ENCODE results near the gene ANGPT4. TPM values are rescaled to one million over a fixed set of nuclear protein-coding genes. Genes with fewer than 3 reads are reported as not detected.

ANGPT4 gene
- polyA plus RNA-seq, 1 experiment = not detected

GRCh38 chr20:826695-827323 lies 89.3 kb downstream of the ANGPT4 start:
- no peak for TF ChIP-seq CTCF (IDR thresholded peaks at IDR 0.05; ENCODE audit: low read depth, low read length)
- no peak overlapping the region for H3K27ac ChIP-seq (ENCODE audit: low read depth, low read length)
- no peaks in the 10 kb centered on the region; the same call in 1 of the 2 replicates for H3K9me3 ChIP-seq (ENCODE audit: control insufficient read depth, insufficient read depth, low read length)
- DNase-seq (ENCODE audit: low read depth, low spot score) = no peak
- no peak overlapping the region for H3K4me3 ChIP-seq (ENCODE audit: low read depth, low read length)
- H3K27me3 ChIP-seq (ENCODE audit: control insufficient read depth, insufficient read depth, low read length) = no peaks in the 10 kb centered on the region
- POLR2A ChIA-PET = no interaction called here
- CTCF ChIA-PET = interaction anchor here (1.0 to 2.5 kb wide), 4 partner anchors 8 to 130 kb away, joined by 4 to 6 read pairs (median 5); no protein-coding TSS in a partner anchor

GRCh38 chr20:825710-826421 lies 90.3 kb downstream of the ANGPT4 start:
- no peaks in the 10 kb centered on the region; the same call in 1 of the 2 replicates for H3K9me3 ChIP-seq (ENCODE audit: control insufficient read depth, insufficient read depth, low read length)
- DNase-seq (ENCODE audit: low read depth, low spot score) = no peak
- no peaks in the 10 kb centered on the region for H3K27me3 ChIP-seq (ENCODE audit: control insufficient read depth, insufficient read depth, low read length)
- POLR2A ChIA-PET = no interaction called here
- H3K4me3 ChIP-seq (ENCODE audit: low read depth, low read length) = no peak overlapping the region
- TF ChIP-seq CTCF (IDR thresholded peaks at IDR 0.05; ENCODE audit: low read depth, low read length) = no peak
- CTCF ChIA-PET = interaction anchor here (2.3 to 2.5 kb wide), 2 partner anchors 10 to 130 kb away, joined by 5 to 6 read pairs; no protein-coding TSS in a partner anchor
- no peak overlapping the region for H3K27ac ChIP-seq (ENCODE audit: low read depth, low read length)

GRCh38 chr20:824916-825315 lies 91.2 kb downstream of the ANGPT4 start:
- no peak for TF ChIP-seq CTCF (IDR thresholded peaks at IDR 0.05; ENCODE audit: low read depth, low read length)
- CTCF ChIA-PET = interaction anchor here (0.6 to 1.1 kb wide), 2 partner anchors 131 to 132 kb away, joined by 3 read pairs; no protein-coding TSS in a partner anchor

GRCh38 chr20:824490-824889 lies 91.6 kb downstream of the ANGPT4 start:
- no peak for TF ChIP-seq CTCF (IDR thresholded peaks at IDR 0.05; ENCODE audit: low read depth, low read length)
- no peak overlapping the region for H3K4me3 ChIP-seq (ENCODE audit: low read depth, low read length)
- no peak overlapping the region for H3K27ac ChIP-seq (ENCODE audit: low read depth, low read length)
- ChIA-PET POLR2A (no interaction called here), CTCF (interaction anchor here (1.1 kb wide), 1 partner anchor 132 kb away, joined by 3 read pairs; no protein-coding TSS in a partner anchor)
- no peak for DNase-seq (ENCODE audit: low read depth, low spot score)
- no peaks in the 10 kb centered on the region; the same call in 1 of the 2 replicates for H3K9me3 ChIP-seq (ENCODE audit: control insufficient read depth, insufficient read depth, low read length)
- no peaks in the 10 kb centered on the region for H3K27me3 ChIP-seq (ENCODE audit: control insufficient read depth, insufficient read depth, low read length)

More at GRCh38 chr20:824916-825315, 91.2 kb downstream of the ANGPT4 start:
- H3K9me3 ChIP-seq (ENCODE audit: control insufficient read depth, insufficient read depth, low read length) = no peaks in the 10 kb centered on the region; the same call in 1 of the 2 replicates
- POLR2A ChIA-PET = no interaction called here
- H3K27me3 ChIP-seq (ENCODE audit: control insufficient read depth, insufficient read depth, low read length) = no peaks in the 10 kb centered on the region
- no peak for DNase-seq (ENCODE audit: low read depth, low spot score)
- no peak overlapping the region for H3K27ac ChIP-seq (ENCODE audit: low read depth, low read length)
- no peak overlapping the region for H3K4me3 ChIP-seq (ENCODE audit: low read depth, low read length)

- POLR2A ChIA-PET = no interaction called here
- Histone ChIP-seq H3K27me3 (ENCODE audit: control insufficient read depth, insufficient read depth, low read length) (no peaks in the 10 kb centered on the region), H3K27ac (ENCODE audit: low read depth, low read length) (no peak overlapping the region), H3K9me3 (ENCODE audit: control insufficient read depth, insufficient read depth, low read length) (no peaks in the 10 kb centered on the region; the same call in 1 of the 2 replicates), H3K4me3 (ENCODE audit: low read depth, low read length) (no peak overlapping the region)
- no peak for DNase-seq (ENCODE audit: low read depth, low spot score)
- no peak for TF ChIP-seq CTCF (IDR thresholded peaks at IDR 0.05; ENCODE audit: low read depth, low read length)
- CTCF ChIA-PET = no interaction called here
These were observed 92.6 kb downstream of the ANGPT4 start for GRCh38 chr20:823574-823902.
